ENCODE measurements around the gene RPL4. TPM values are rescaled to one million over a fixed set of nuclear protein-coding genes. Genes with fewer than 3 reads are reported as not detected.

The RPL4 gene
- total and polyA plus RNA-seq, 11 donors: 1,009 to 4,065 (median 1,364) TPM

- Histone ChIP-seq H3K4me3 (no peak overlapping the region), H3K9me3 (no peaks in the 10 kb centered on the region), H3K27ac (no peak overlapping the region), H3K4me1 (no peaks in the 10 kb centered on the region), H3K27me3 (no peaks in the 10 kb centered on the region), H3K36me3 (peaks cover 0 to 50% (median 10%) of the 10 kb centered on the region in 9 donors)
- 89 to 94% (median 91%) methylated on average over 9 of the region's 9 CpGs for WGBS, 4 donors
- no peak for ATAC-seq
- no peak for DNase-seq
- TF ChIP-seq POLR2A (IDR thresholded peaks at IDR 0.05) (no peak), CTCF (IDR thresholded peaks at IDR 0.05) (no peak)
- intact Hi-C loops (cut with DNase I): no loop called here
Observed at GRCh38 chr15:66535056-66535455, 30.4 kb upstream of the RPL4 start.

GRCh38 chr15:66524838-66525237 is 20.2 kb upstream of the RPL4 start:
- TF ChIP-seq CTCF (IDR thresholded peaks at IDR 0.05) (no peak), POLR2A (IDR thresholded peaks at IDR 0.05) (no peak)
- Histone ChIP-seq H3K4me1 (peaks cover 0 to 7% (median 0%) of the 10 kb centered on the region in 12 donors), H3K27ac (no peak overlapping the region), H3K27me3 (no peaks in the 10 kb centered on the region), H3K4me3 (no peak overlapping the region), H3K9me3 (no peaks in the 10 kb centered on the region), H3K36me3 (peaks cover 0 to 58% (median 11%) of the 10 kb centered on the region in 9 donors)
- 90 to 96% (median 94%) methylated on average over 4 of the region's 4 CpGs for WGBS, 4 donors
- ATAC-seq (no peak), DNase-seq (no peak)
- intact Hi-C loops (cut with DNase I): no loop called here

- Histone ChIP-seq H3K9me3 (no peaks in the 10 kb centered on the region), H3K36me3 (peaks cover 0 to 55% (median 6%) of the 10 kb centered on the region in 9 donors), H3K27ac (no peak overlapping the region), H3K27me3 (no peaks in the 10 kb centered on the region), H3K4me3 (no peak overlapping the region), H3K4me1 (peaks cover 0 to 7% (median 0%) of the 10 kb centered on the region in 12 donors)
- intact Hi-C loops (cut with DNase I): no loop called here
- DNase-seq (no peak), ATAC-seq (no peak)
- TF ChIP-seq CTCF (IDR thresholded peaks at IDR 0.05): no peak
- no peak for TF ChIP-seq POLR2A (IDR thresholded peaks at IDR 0.05)
- WGBS, 4 donors: 95 to 98% (median 96%) methylated on average over 3 of the region's 3 CpGs
Observed at GRCh38 chr15:66523926-66524325, 19.3 kb upstream of the RPL4 start.

GRCh38 chr15:66515901-66516322 is 11.3 kb upstream of the RPL4 start:
- Histone ChIP-seq H3K4me1 (no peaks in the 10 kb centered on the region), H3K27ac (no peak overlapping the region), H3K4me3 (no peak overlapping the region), H3K9me3 (no peaks in the 10 kb centered on the region), H3K27me3 (no peaks in the 10 kb centered on the region), H3K36me3 (peaks cover 0 to 50% (median 4%) of the 10 kb centered on the region in 9 donors)
- ATAC-seq (no peak), DNase-seq (no peak)
- intact Hi-C loops (cut with DNase I): no loop called here
- 91 to 100% (median 97%) methylated on average over 2 of the region's 2 CpGs for WGBS, 4 donors
- TF ChIP-seq POLR2A (IDR thresholded peaks at IDR 0.05) (no peak), CTCF (IDR thresholded peaks at IDR 0.05) (no peak)
